Coronary artery (tissue), 2 donors: ENCODE data around the gene PKD2L2.
"Not testable (repeated sequence)": the region's sequence is repeated elsewhere in the genome, so short reads cannot be mapped to it uniquely, and the experiment has no call there.

Source experiments
- DNase-seq: peaks from one replicate; pipeline ENCODE4 v3.0.0-alpha.2; 2017; ENCODE audit warnings: low spot score
- H3K27ac ChIP-seq, 2 donors: fragments of 200-600 bp; sonication (generic); one replicate each; pipeline ENCODE4 v1.5.1; 2016 to 2019
- H3K4me3 ChIP-seq: fragments of 200-600 bp; sonication (generic); 2 replicates; pipeline ENCODE4 v1.5.1; 2016; ENCODE audit warnings: mild to moderate bottlenecking, moderate library complexity
- TF ChIP-seq, protein P1 (sequence below): fragments of 200-600 bp; sonication (generic); IDR thresholded peaks from one replicate; pipeline ENCODE4 v1.5.1; 2019; ENCODE audit warnings: antibody characterized with exemption

PKD2L2 gene

GRCh38 chr5:137935190-137935589 lies 45.9 kb downstream of the PKD2L2 start:
- Histone ChIP-seq H3K27ac (no peak overlapping the region), H3K4me3 (no peak overlapping the region)
- TF ChIP-seq, protein P1, sequence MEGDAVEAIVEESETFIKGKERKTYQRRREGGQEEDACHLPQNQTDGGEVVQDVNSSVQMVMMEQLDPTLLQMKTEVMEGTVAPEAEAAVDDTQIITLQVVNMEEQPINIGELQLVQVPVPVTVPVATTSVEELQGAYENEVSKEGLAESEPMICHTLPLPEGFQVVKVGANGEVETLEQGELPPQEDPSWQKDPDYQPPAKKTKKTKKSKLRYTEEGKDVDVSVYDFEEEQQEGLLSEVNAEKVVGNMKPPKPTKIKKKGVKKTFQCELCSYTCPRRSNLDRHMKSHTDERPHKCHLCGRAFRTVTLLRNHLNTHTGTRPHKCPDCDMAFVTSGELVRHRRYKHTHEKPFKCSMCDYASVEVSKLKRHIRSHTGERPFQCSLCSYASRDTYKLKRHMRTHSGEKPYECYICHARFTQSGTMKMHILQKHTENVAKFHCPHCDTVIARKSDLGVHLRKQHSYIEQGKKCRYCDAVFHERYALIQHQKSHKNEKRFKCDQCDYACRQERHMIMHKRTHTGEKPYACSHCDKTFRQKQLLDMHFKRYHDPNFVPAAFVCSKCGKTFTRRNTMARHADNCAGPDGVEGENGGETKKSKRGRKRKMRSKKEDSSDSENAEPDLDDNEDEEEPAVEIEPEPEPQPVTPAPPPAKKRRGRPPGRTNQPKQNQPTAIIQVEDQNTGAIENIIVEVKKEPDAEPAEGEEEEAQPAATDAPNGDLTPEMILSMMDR = no peak
- no peak for DNase-seq

DNA sequence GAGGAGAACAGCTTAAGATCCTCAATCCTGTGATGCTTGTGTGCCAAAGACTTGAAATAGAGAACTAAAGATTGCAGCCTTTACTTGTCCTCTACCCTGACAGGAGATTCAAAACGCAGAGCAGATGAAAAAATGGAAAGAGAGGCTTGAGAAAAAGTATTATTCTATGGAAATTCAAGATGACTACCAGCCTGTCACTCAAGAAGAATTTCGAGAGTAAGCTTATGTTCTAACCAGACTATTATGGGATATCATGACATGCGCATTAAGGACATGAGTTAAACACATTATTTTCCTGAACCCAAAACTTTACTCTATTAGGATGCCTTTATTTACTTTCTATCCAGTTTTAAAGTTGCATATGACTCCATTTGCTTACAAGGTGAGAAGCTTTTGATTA lies 46.4 kb downstream of the PKD2L2 start:
- Histone ChIP-seq H3K4me3 (no peak overlapping the region), H3K27ac (no peak overlapping the region)
- DNase-seq = no peak
- TF ChIP-seq, protein P1 = no peak

DNA sequence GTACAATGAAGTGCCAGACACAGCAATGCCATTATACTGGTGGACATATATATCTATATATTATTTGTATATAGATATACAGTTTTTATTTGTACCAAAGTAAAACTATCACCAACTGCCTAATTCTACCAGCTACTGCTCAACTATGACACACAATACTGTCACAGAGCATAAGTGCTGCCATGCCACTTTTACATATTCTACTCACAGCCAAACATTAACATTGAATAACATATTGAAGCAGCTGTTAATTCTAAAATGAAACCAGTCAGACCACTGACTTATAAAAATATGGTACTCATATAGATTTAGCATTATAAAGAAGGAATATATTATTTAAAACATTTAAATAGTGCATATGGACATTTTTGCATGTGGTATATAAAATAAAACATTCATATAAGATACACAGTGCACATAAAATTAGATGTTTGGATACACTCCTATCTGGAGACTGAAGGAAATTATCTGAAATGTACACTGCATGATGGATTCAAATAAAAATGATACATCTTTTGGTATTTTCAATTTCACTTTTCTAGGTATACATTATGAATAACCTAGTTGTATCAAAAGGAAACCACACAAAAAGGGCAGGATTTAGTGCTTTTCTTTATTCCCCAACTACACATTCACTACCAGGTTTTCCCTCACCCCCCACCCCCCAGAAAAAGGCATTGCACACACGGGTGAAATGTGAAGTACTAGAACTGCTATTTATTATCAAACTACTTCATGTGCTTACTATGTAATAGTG lies 48.9 kb downstream of the PKD2L2 start:
- no peak overlapping the region for H3K27ac ChIP-seq
- DNase-seq = no peak
- TF ChIP-seq, protein P1 = no peak
- no peak overlapping the region for H3K4me3 ChIP-seq

DNA sequence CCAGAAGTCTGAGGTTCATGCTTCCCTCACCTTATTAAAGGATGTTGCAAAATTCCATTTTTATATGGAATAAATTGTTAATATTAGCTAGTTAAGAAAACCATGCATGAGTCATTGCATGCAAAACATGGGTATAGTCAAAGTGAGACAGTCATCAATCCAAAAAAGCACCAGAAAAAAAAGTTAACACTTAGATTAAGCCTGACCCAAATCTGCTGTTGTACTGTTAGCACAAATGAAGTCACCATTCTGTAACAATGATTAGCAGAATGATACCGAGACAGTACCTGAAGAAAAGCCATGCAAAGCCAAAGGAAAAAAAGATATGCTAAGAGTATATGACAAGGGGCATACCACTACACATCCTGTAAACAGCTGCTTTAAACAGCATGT lies 49.5 kb downstream of the PKD2L2 start:
- DNase-seq = no peak
- Histone ChIP-seq H3K27ac (no peak overlapping the region), H3K4me3 (no peak overlapping the region)
- TF ChIP-seq, protein P1 = no peak

DNA sequence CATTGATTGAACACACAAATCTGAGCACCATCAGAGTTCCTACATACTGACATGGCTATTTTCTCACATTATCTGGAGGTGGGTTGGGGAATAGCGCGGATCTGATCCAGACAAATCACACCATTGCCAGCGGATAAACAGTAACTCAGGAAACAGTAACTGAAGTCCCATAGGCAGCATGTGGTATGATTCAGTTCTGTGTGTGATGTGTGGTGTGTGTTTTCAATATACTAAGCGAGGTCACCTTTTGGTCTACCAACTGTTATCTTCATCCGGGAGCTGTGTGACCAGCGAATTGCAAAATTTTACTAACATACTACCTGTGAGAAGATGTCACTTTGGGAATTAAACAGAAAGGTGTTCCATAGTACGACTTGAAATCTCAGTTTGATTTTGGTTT lies 50.1 kb downstream of the PKD2L2 start:
- Histone ChIP-seq H3K4me3 (no peak overlapping the region), H3K27ac (no peak overlapping the region)
- DNase-seq = no peak
- TF ChIP-seq, protein P1 = no peak

DNA sequence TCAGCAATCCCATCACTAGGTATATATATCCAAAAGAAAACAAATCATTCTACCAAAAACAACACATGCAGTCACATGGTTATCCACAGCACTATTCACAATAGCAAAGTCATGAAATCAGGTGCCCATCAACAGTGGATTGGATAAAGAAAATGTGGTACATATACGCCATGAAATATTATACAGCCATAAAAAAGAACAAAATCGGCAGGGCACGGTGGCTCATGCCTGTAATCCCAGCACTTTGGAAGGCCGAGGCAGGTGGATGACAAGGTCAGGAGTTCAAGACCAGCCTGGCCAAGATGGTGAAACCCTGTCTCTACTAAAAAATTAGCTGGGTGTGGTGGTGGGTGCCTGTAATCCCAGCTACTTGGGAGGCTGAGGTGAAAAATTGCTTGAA lies 55.0 kb downstream of the PKD2L2 start:
- DNase-seq, H3K4me3 ChIP-seq, H3K27ac ChIP-seq: not testable (repeated sequence)

DNA sequence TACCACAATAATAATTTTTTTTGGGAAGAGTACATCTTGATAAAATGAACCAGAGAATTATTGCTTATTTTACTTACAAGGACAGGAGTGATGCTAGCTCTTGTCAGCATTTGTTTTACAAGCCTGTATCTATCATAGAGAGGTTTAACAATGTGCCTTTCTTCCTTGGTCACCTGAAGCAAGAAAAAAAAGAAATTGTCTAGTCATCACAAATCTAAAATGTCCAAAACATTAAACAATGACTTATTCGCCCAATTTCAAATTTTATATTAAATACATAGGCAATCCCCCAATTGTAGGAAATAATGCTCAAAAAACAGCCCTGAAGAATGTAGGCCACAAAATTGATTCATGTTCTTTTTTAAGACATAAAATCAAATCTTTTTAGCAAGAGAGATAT lies 56.6 kb downstream of the PKD2L2 start:
- Histone ChIP-seq H3K4me3 (no peak overlapping the region), H3K27ac (no peak overlapping the region)
- TF ChIP-seq, protein P1 = no peak
- no peak for DNase-seq
